GM10248 (cell line): Measurements from ENCODE around the gene COL6A3.

Experiments
- CTCF ChIA-PET: fragments of 300-600 bp; sonication (Branson Sonifier 250); formaldehyde crosslinking; extraction: SDS; loops from one replicate; lab custom pipeline; 2021; ENCODE audit warnings: antibody characterized with exemption; lab: Yijun Ruan, JAX
- POLR2A ChIA-PET: fragments of 350-650 bp; sonication (Branson Sonifier 250); formaldehyde crosslinking; extraction: SDS; loops from one replicate; lab custom pipeline; 2020; ENCODE audit warnings: antibody characterized with exemption; lab: Yijun Ruan, JAX
- DNase-seq: peaks from one replicate; pipeline ENCODE4 v3.0.0; 2012; ENCODE audit errors: extremely low spot score
- CTCF ChIP-seq: IDR thresholded peaks from 2 replicates; pipeline ENCODE4 v1.5.1; 2012; ENCODE audit warnings: mild to moderate bottlenecking, low read depth; ENCODE audit errors: extremely low read depth, missing control alignments, control extremely low read depth

The COL6A3 gene

GRCh38 chr2:237315829-237316225 lies 98.1 kb downstream of the COL6A3 start:
- CTCF ChIA-PET = no interaction called here
- no peak for TF ChIP-seq CTCF
- DNase-seq = no peak
- POLR2A ChIA-PET = no interaction called here

DNA sequence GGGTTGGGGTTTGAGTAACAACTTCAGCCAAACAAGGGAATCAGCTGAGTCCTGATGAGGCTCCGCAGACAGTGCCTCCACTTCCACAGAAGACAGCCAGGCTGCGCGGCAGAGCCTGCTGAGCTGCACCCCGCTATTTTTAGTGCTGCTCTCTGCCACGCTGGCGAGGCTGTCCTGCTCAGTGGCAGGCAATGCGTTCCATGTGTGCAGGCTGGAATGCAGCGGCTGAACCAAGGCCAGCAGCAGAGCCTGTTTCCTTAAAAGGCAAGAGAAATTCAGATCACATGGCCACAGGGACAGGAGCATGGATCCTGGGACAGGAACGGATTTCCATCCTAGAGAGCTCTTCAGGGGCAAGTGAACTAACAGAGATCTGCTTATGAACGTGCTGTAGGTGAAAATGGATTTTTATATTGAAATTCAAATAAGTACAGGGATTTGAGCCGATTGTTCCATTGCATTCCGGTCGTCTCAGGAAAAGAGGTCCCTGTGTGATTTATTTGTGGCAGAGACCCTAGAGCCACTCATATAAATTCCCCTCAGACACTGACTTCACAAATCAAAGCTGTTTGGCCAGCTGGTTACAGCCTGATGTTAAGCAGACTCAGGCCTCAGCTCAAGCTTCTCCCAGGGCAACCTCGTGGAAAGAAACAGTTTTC lies 98.7 kb downstream of the COL6A3 start:
- ChIA-PET POLR2A (no interaction called here), CTCF (interaction anchor here (1.5 kb wide), 1 partner anchor 17 kb away, joined by 5 read pairs; no protein-coding TSS in a partner anchor)
- TF ChIP-seq CTCF = no peak
- DNase-seq = no peak

DNA sequence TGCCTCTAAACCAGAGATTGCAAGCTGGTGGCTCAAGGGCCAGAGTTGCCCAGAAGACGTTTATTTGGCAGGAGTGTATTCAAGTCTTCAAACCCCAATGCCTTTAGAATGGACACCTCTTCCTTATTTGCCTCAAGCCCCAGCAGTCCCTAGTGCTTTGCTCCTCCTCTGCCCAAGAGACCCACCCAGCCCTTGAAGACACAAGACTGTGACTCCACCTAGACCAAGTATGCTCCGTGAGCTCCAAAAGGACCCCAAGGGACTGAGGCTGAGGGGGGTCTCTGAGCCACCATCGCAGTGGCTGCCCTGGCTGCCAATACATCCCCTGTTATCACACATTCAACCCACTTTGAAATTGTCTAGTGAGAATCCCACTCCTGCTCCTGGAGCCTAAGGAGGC lies 99.3 kb downstream of the COL6A3 start:
- ChIA-PET POLR2A (no interaction called here), CTCF (interaction anchor here (1.5 kb wide), 1 partner anchor 18 kb away, joined by 5 read pairs; no protein-coding TSS in a partner anchor)
- no peak for DNase-seq
- no peak for TF ChIP-seq CTCF

DNA sequence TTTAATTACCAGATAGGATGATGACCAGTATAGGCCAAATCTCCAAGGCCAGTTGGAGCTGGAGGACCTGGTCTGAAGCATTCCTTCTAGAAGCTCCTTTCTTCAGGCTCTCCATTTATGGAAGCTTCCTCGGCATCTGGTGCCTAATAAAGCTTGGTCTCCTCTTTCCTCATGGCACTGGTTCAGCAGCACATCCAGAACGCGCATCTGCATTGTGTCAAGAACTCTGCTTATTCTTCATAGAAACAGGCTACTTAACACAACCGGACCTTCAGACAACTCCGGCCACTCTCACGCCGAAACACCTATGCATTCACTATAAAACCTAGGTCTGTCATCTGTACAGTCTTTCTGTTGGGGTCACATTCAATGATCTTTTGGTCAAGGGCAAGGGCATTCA lies 99.8 kb downstream of the COL6A3 start:
- no peak for TF ChIP-seq CTCF
- CTCF ChIA-PET = interaction anchor here (1.5 kb wide), 1 partner anchor 18 kb away, joined by 5 read pairs; no protein-coding TSS in a partner anchor
- DNase-seq = no peak
- POLR2A ChIA-PET = no interaction called here

- no peak for TF ChIP-seq CTCF
- ChIA-PET POLR2A (no interaction called here), CTCF (interaction anchor here (0.6 to 1.9 kb wide), 3 partner anchors 10 to 76 kb away, joined by 3 to 5 read pairs (median 3); no protein-coding TSS in a partner anchor)
- no peak for DNase-seq
Measured at GRCh38 chr2:237312021-237312755, 101.8 kb downstream of the COL6A3 start.

GRCh38 chr2:237310515-237311114 lies 103.3 kb downstream of the COL6A3 start:
- POLR2A ChIA-PET = no interaction called here
- CTCF ChIA-PET = interaction anchor here (1.1 kb wide), 1 partner anchor 18 kb away, joined by 3 read pairs; no protein-coding TSS in a partner anchor
- no peak for TF ChIP-seq CTCF
- no peak for DNase-seq
